A549 (cell line): ENCODE data around the gene GPAM. TPM values are rescaled to one million over a fixed set of nuclear protein-coding genes. Genes with fewer than 3 reads are reported as not detected.

Source experiments
- ATAC-seq, 2 experiments: fragments of 200-7000 bp in 1 of 2; fragments of >200 bp in 1 of 2; cut with Nextera tagmentation in 1 of 2; cut with Tn5 transposase in 1 of 2; 3 replicates each; pipeline versions ENCODE4 v1.8.0 to v1.9.1; 2018 to 2020; ENCODE audit warnings: mild to moderate bottlenecking in 1 of 2, moderate library complexity in 1 of 2
- CTCF ChIA-PET: fragments of 300-600 bp; sonication (Branson Sonifier 250); formaldehyde crosslinking; extraction: SDS; loops from one replicate; lab custom pipeline; 2021; ENCODE audit warnings: antibody characterized with exemption, inconsistent platforms; lab: Yijun Ruan, JAX
- POLR2A ChIA-PET: fragments of 350-600 bp; formaldehyde crosslinking; extraction: SDS; loops from one replicate; lab custom pipeline; 2021; ENCODE audit warnings: antibody characterized with exemption, inconsistent platforms; lab: Yijun Ruan, JAX
- DNase-seq, 2 experiments: peaks; one replicate each; pipeline versions ENCODE4 v3.0.0 to v3.0.0-alpha.2; 2011 to 2016; ENCODE audit warnings: low read depth in 1 of 2, low spot score in 1 of 2
- FAIRE-seq: peaks from 2 replicates; lab custom pipeline; 2011; peaks lifted over from hg19 to GRCh38; lab: Jason Lieb, UNC
- H3K27ac ChIP-seq, 2 experiments: fragments of >200 bp; sonication (Bioruptor Twin); formaldehyde crosslinking; 3 replicates each; pipeline ENCODE4 v1.5.1; 2016 to 2017
- H3K4me1 ChIP-seq: fragments of >200 bp; sonication (Bioruptor Twin); formaldehyde crosslinking; 3 replicates; pipeline ENCODE4 v1.6.1; 2016
- H3K4me2 ChIP-seq: fragments of >200 bp; sonication (Bioruptor Twin); formaldehyde crosslinking; 3 replicates; pipeline ENCODE4 v1.6.1; 2016
- H3K4me3 ChIP-seq: fragments of >200 bp; sonication (Bioruptor Twin); formaldehyde crosslinking; 3 replicates; pipeline ENCODE4 v1.5.1; 2016
- H3K9me3 ChIP-seq: fragments of >200 bp; sonication (Bioruptor Twin); formaldehyde crosslinking; 3 replicates; pipeline ENCODE4 v1.6.1; 2016
- BHLHE40 ChIP-seq: IDR thresholded peaks from 2 replicates; pipeline ENCODE4 v1.6.1; 2012; ENCODE audit warnings: low read depth, low read length, inconsistent platforms
- CBX8 ChIP-seq: fragments of 200-600 bp; sonication (generic); IDR thresholded peaks from 2 replicates; pipeline ENCODE4 v1.6.1; 2016
- EHMT2 ChIP-seq: fragments of 200-600 bp; sonication (generic); IDR thresholded peaks from 2 replicates; pipeline ENCODE4 v1.6.1; 2016; ENCODE audit warnings: antibody characterized with exemption, low read depth, mild to moderate bottlenecking, moderate library complexity
- EP300 ChIP-seq, 2 experiments: fragments of >200 bp; sonication (Bioruptor Twin); formaldehyde crosslinking; IDR thresholded peaks; 2 replicates in 1 of 2; 3 replicates in 1 of 2; pipeline ENCODE4 v1.6.1; 2016 to 2017
- ESRRA ChIP-seq: fragments of 150-350 bp; IDR thresholded peaks from 2 replicates; pipeline ENCODE4 v1.6.1; 2014; ENCODE audit warnings: mild to moderate bottlenecking, low read length, borderline replicate concordance
- FOSB ChIP-seq: fragments of 250-450 bp; sonication (Bioruptor Pico); IDR thresholded peaks from 2 replicates; pipeline ENCODE4 v1.5.0; 2020; ENCODE audit warnings: mild to moderate bottlenecking, moderate library complexity
- FOXS1 ChIP-seq: fragments of 250-450 bp; sonication (Bioruptor Pico); IDR thresholded peaks from 2 replicates; pipeline ENCODE4 v1.5.0; 2020; ENCODE audit warnings: mild to moderate bottlenecking, moderate library complexity
- GATA3 ChIP-seq: IDR thresholded peaks from 2 replicates; pipeline ENCODE4 v1.6.1; 2012; ENCODE audit warnings: borderline replicate concordance
- JUN ChIP-seq, 2 experiments: fragments of >200 bp; sonication (Bioruptor Twin); formaldehyde crosslinking; IDR thresholded peaks; 2 replicates in 1 of 2; 3 replicates in 1 of 2; pipeline ENCODE4 v1.6.1; 2016 to 2017
- JUNB ChIP-seq: fragments of >200 bp; sonication (Bioruptor Twin); formaldehyde crosslinking; IDR thresholded peaks from 2 replicates; pipeline ENCODE4 v1.6.1; 2016
- MAFK ChIP-seq: fragments of 450-650 bp; IDR thresholded peaks from 2 replicates; pipeline ENCODE4 v1.6.1; 2014; ENCODE audit not compliant: partially characterized antibody
- MYC ChIP-seq: IDR thresholded peaks from 2 replicates; pipeline ENCODE4 v1.6.1; 2012; ENCODE audit warnings: mild to moderate bottlenecking, inconsistent platforms, low read length, improper control_type of control experiment, borderline replicate concordance
- NR3C1 ChIP-seq: fragments of >200 bp; sonication (Bioruptor Twin); formaldehyde crosslinking; IDR thresholded peaks from 3 replicates; pipeline ENCODE4 v1.6.1; 2017
- POLR2AphosphoS2 ChIP-seq: conservative IDR thresholded peaks from 2 replicates; pipeline ENCODE4 v1.6.1; 2012; ENCODE audit warnings: low read length, improper control_type of control experiment, inconsistent platforms
- RFX5 ChIP-seq: fragments of 450-650 bp; IDR thresholded peaks from 2 replicates; pipeline ENCODE4 v1.7.1; 2014; ENCODE audit warnings: antibody characterized with exemption, mild to moderate bottlenecking, moderate library complexity
- SMC3 ChIP-seq: fragments of >200 bp; sonication (Bioruptor Twin); formaldehyde crosslinking; IDR thresholded peaks from 3 replicates; pipeline ENCODE4 v1.6.1; 2018; ENCODE audit warnings: inconsistent platforms
- SREBF2 ChIP-seq: fragments of 450-650 bp; IDR thresholded peaks from 2 replicates; pipeline ENCODE4 v1.6.1; 2014; ENCODE audit warnings: mild to moderate bottlenecking, moderate library complexity
- ZSCAN20 ChIP-seq: fragments of 250-450 bp; sonication (Bioruptor Pico); IDR thresholded peaks from 2 replicates; pipeline ENCODE4 v1.8.0; 2022; ENCODE audit warnings: mild to moderate bottlenecking, moderate library complexity
- WGBS: methylation state at CpG from one replicate; pipeline ENCODE4 v1.1.6; 2017; ENCODE audit errors: missing lambda C conversion rate; 5-methylcytosine and 5-hydroxymethylcytosine counted together
- polyA plus RNA-seq, 4 experiments: library from polyadenylated mRNA; depleted of rRNA in 3 of 4; stranded (reverse); fragments of >200 nt; fragmentation: RNase III in 1 of 4; extraction: RNeasy Plus Mini Kit Qiagen cat#74134 plus additional on column Dnase treatment in 1 of 4; gene quantifications; 2 replicates in 3 of 4; 3 replicates in 1 of 4; pipeline ENCODE4 v1.2.3, GENCODE V29; 2011 to 2017
- TF ChIP-seq, protein P1 (sequence below): IDR thresholded peaks from 2 replicates; pipeline ENCODE4 v1.6.1; 2012; ENCODE audit warnings: low read depth, borderline replicate concordance
- TF ChIP-seq, protein P2 (sequence below): IDR thresholded peaks from 2 replicates; pipeline ENCODE4 v1.6.1; 2012
- TF ChIP-seq, protein P3 (sequence below): fragments of 200-600 bp; sonication (generic); IDR thresholded peaks from 2 replicates; pipeline ENCODE4 v1.6.1; 2016; ENCODE audit warnings: antibody characterized with exemption, mild to moderate bottlenecking, moderate library complexity
- TF ChIP-seq, protein P4 (sequence below): IDR thresholded peaks from 2 replicates; pipeline ENCODE4 v1.6.1; 2012
- TF ChIP-seq, protein P5 (sequence below): fragments of 250-450 bp; sonication (Bioruptor Pico); IDR thresholded peaks from 2 replicates; pipeline ENCODE4 v1.5.0; 2021; ENCODE audit warnings: mild to moderate bottlenecking, moderate library complexity, borderline replicate concordance
- TF ChIP-seq, protein P6 (sequence below): fragments of 450-650 bp; IDR thresholded peaks from 2 replicates; pipeline ENCODE4 v1.6.1; 2014; ENCODE audit warnings: antibody characterized with exemption
- TF ChIP-seq, protein P7 (sequence below): fragments of 150-350 bp; IDR thresholded peaks from 2 replicates; pipeline ENCODE4 v1.6.1; 2014; ENCODE audit warnings: low read depth, mild to moderate bottlenecking, low read length

Gene GPAM
- polyA plus RNA-seq, 2 of the 4 experiments (the other 2 are of a cell fraction): 5.7 to 13.3 TPM

DNA sequence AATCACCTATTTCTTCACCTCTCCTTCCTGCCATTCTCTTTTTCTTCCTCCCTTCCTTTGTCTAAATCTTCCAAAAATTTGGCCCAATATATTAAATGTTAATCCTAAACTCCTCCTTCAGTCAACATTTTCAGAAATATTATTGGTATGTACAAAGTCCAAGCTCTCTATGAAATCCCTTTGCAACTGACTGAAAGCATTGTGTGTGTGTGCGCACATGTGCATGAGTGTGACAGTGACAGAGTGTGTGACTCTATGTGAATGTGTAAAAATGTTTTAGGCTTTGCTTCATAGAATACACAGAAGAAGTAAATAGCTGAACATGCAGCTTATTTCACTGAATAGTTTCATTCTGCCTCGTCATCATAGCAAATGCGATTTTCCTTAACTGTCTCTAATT is 7.0 kb downstream of the GPAM start:
- POLR2A ChIA-PET: no interaction called here
- 93% methylated on average over 3 of the region's 3 CpGs for WGBS
- no peak overlapping the region for H3K4me2 ChIP-seq
- ATAC-seq (no peak), DNase-seq (no peak), FAIRE-seq (no peak)
- H3K9me3 ChIP-seq: no peaks in the 10 kb centered on the region
- CTCF ChIA-PET: interaction anchor here (0.5 to 0.6 kb wide), 2 partner anchors 136 to 1174 kb away, joined by 3 to 4 read pairs; no protein-coding TSS in a partner anchor
- H3K4me1 ChIP-seq: no peaks in the 10 kb centered on the region
- H3K4me3 ChIP-seq: no peak overlapping the region
- H3K27ac ChIP-seq: no peak overlapping the region
- TF ChIP-seq JUN (IDR thresholded peaks at IDR 0.05): no peak
- TF ChIP-seq, protein P1, sequence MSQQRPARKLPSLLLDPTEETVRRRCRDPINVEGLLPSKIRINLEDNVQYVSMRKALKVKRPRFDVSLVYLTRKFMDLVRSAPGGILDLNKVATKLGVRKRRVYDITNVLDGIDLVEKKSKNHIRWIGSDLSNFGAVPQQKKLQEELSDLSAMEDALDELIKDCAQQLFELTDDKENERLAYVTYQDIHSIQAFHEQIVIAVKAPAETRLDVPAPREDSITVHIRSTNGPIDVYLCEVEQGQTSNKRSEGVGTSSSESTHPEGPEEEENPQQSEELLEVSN: no peak
- TF ChIP-seq POLR2AphosphoS2: no peak
- TF ChIP-seq MYC: no peak
- no peak for TF ChIP-seq FOXS1 (CRISPR knock-in tag)
- no peak for TF ChIP-seq SMC3
- no peak for TF ChIP-seq SREBF2

DNA sequence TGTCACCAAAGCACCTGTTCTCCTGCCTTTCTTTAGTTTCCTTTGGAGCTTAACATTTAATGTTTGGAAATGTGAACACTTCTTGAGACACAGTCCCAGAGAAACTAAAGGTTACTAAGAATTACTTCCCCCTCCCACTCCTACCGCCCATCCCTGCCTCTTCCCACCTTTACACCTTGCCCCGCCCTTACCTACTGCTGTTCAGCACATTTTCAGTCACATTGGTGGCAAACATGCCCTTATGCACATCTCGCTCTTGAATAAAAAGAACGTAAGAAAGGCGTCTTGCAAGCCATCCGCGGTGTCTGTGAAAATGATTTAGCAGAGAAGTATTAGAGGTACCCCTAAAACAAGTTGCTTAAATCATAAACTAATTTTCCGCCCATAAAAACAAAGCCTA is 8.2 kb downstream of the GPAM start:
- H3K9me3 ChIP-seq: no peaks in the 10 kb centered on the region
- ChIA-PET POLR2A (no interaction called here), CTCF (no interaction called here)
- ATAC-seq (no peak), FAIRE-seq (no peak), DNase-seq (no peak)
- TF ChIP-seq FOXS1 (CRISPR knock-in tag): no peak
- TF ChIP-seq ZSCAN20 (CRISPR knock-in tag): no peak
- no peak for TF ChIP-seq FOSB (CRISPR knock-in tag)
- TF ChIP-seq, protein P2, sequence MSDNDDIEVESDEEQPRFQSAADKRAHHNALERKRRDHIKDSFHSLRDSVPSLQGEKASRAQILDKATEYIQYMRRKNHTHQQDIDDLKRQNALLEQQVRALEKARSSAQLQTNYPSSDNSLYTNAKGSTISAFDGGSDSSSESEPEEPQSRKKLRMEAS: no peak
- no peak for TF ChIP-seq MAFK
- no peak for TF ChIP-seq EHMT2
- TF ChIP-seq, protein P3, sequence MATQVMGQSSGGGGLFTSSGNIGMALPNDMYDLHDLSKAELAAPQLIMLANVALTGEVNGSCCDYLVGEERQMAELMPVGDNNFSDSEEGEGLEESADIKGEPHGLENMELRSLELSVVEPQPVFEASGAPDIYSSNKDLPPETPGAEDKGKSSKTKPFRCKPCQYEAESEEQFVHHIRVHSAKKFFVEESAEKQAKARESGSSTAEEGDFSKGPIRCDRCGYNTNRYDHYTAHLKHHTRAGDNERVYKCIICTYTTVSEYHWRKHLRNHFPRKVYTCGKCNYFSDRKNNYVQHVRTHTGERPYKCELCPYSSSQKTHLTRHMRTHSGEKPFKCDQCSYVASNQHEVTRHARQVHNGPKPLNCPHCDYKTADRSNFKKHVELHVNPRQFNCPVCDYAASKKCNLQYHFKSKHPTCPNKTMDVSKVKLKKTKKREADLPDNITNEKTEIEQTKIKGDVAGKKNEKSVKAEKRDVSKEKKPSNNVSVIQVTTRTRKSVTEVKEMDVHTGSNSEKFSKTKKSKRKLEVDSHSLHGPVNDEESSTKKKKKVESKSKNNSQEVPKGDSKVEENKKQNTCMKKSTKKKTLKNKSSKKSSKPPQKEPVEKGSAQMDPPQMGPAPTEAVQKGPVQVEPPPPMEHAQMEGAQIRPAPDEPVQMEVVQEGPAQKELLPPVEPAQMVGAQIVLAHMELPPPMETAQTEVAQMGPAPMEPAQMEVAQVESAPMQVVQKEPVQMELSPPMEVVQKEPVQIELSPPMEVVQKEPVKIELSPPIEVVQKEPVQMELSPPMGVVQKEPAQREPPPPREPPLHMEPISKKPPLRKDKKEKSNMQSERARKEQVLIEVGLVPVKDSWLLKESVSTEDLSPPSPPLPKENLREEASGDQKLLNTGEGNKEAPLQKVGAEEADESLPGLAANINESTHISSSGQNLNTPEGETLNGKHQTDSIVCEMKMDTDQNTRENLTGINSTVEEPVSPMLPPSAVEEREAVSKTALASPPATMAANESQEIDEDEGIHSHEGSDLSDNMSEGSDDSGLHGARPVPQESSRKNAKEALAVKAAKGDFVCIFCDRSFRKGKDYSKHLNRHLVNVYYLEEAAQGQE: no peak
- TF ChIP-seq BHLHE40: no peak
- TF ChIP-seq RFX5: no peak
- TF ChIP-seq, protein P4, sequence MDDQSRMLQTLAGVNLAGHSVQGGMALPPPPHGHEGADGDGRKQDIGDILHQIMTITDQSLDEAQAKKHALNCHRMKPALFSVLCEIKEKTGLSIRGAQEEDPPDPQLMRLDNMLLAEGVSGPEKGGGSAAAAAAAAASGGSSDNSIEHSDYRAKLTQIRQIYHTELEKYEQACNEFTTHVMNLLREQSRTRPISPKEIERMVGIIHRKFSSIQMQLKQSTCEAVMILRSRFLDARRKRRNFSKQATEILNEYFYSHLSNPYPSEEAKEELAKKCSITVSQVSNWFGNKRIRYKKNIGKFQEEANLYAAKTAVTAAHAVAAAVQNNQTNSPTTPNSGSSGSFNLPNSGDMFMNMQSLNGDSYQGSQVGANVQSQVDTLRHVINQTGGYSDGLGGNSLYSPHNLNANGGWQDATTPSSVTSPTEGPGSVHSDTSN: no peak
- TF ChIP-seq JUNB: no peak
- TF ChIP-seq EP300 (IDR thresholded peaks at IDR 0.05): no peak
- TF ChIP-seq NR3C1: no peak
- TF ChIP-seq, protein P5, sequence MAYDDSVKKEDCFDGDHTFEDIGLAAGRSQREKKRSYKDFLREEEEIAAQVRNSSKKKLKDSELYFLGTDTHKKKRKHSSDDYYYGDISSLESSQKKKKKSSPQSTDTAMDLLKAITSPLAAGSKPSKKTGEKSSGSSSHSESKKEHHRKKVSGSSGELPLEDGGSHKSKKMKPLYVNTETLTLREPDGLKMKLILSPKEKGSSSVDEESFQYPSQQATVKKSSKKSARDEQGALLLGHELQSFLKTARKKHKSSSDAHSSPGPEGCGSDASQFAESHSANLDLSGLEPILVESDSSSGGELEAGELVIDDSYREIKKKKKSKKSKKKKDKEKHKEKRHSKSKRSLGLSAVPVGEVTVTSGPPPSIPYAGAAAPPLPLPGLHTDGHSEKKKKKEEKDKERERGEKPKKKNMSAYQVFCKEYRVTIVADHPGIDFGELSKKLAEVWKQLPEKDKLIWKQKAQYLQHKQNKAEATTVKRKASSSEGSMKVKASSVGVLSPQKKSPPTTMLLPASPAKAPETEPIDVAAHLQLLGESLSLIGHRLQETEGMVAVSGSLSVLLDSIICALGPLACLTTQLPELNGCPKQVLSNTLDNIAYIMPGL (CRISPR knock-in tag): no peak
- TF ChIP-seq CBX8: no peak
- TF ChIP-seq, protein P6, sequence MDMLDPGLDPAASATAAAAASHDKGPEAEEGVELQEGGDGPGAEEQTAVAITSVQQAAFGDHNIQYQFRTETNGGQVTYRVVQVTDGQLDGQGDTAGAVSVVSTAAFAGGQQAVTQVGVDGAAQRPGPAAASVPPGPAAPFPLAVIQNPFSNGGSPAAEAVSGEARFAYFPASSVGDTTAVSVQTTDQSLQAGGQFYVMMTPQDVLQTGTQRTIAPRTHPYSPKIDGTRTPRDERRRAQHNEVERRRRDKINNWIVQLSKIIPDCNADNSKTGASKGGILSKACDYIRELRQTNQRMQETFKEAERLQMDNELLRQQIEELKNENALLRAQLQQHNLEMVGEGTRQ: no peak
- TF ChIP-seq, protein P7, sequence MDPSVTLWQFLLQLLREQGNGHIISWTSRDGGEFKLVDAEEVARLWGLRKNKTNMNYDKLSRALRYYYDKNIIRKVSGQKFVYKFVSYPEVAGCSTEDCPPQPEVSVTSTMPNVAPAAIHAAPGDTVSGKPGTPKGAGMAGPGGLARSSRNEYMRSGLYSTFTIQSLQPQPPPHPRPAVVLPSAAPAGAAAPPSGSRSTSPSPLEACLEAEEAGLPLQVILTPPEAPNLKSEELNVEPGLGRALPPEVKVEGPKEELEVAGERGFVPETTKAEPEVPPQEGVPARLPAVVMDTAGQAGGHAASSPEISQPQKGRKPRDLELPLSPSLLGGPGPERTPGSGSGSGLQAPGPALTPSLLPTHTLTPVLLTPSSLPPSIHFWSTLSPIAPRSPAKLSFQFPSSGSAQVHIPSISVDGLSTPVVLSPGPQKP: no peak
- TF ChIP-seq ESRRA: no peak
- TF ChIP-seq GATA3: no peak
- no peaks in the 10 kb centered on the region for H3K4me1 ChIP-seq
- no peak overlapping the region for H3K27ac ChIP-seq
- WGBS: 96% methylated on average over 8 of the region's 8 CpGs
- no peak overlapping the region for H3K4me2 ChIP-seq
- H3K4me3 ChIP-seq: no peak overlapping the region
